PC-3 (cell line): Measurements from ENCODE around the gene TMEM190.

Experiments
- CTCF ChIP-seq: fragments of 300-600 bp; sonication (generic); conservative IDR thresholded peaks from 2 replicates; pipeline ENCODE4 v1.5.1; 2017; ENCODE audit warnings: antibody characterized with exemption, low read depth, mild to moderate bottlenecking, low read length
- EZH2 ChIP-seq: fragments of 300-600 bp; sonication (generic); IDR thresholded peaks from one replicate; pipeline ENCODE4 v1.6.1; 2017; ENCODE audit warnings: antibody characterized with exemption, mild to moderate bottlenecking, low read length; ENCODE audit not compliant: unreplicated experiment
- EZH2phosphoT487 ChIP-seq: fragments of 300-600 bp; sonication (generic); IDR thresholded peaks from 2 replicates; pipeline ENCODE4 v1.6.1; 2018; ENCODE audit warnings: mild to moderate bottlenecking, antibody characterized with exemption, low read length, borderline replicate concordance

DNA sequence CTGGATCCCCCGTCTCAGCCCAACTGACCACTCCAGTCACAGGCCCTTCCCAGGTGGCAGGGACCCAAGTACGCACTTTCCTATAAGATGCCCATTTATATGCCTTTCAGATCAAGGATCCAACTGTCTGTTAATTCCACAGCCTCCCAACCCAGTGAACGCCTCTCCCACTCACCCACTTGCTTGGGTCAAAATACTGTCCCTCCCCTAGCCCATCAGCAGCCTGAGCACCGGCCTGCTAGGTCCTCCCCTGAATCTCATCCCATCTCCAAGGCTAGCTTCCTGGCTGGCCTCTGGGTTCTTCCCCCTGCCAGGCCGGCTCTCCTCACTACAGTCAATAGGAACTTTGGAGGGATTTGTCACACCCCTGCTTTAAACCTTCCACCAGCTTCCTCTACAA is 29.0 kb downstream of the TMEM190 start:
- no peak for TF ChIP-seq CTCF
- no peak for TF ChIP-seq EZH2phosphoT487
- no peak for TF ChIP-seq EZH2
